Measurements from ENCODE around the gene SAMD4B. TPM values are rescaled to one million over a fixed set of nuclear protein-coding genes. Genes with fewer than 3 reads are reported as not detected.
"Not testable (repeated sequence)": the region's sequence is repeated elsewhere in the genome, so short reads cannot be mapped to it uniquely, and the experiment has no call there.

SAMD4B gene
- total RNA-seq, 1 donor from 2014 or later = 158 TPM

- Mint-ChIP-seq H3K4me1 (peaks cover 7% of the 10 kb centered on the region), H3K9me3 (no peaks in the 10 kb centered on the region), H3K4me3 (no peak overlapping the region), H3K36me3 (ENCODE audit: low read depth) (no peaks in the 10 kb centered on the region), H3K27ac (ENCODE audit: unreplicated experiment) (no peak overlapping the region), H3K27me3 (ENCODE audit: low read depth) (peaks cover 26% of the 10 kb centered on the region)
- TF ChIP-seq CTCF (conservative IDR thresholded peaks at IDR 0.05) = no peak
- no peak for DNase-seq (ENCODE audit: low read depth, low spot score)
Measured at GRCh38 chr19:39327363-39328045, 14.7 kb upstream of the SAMD4B start.

- peak; percentile 95 for TF ChIP-seq CTCF (conservative IDR thresholded peaks at IDR 0.05)
- Mint-ChIP-seq H3K4me1 (peaks cover 7% of the 10 kb centered on the region), H3K27ac (ENCODE audit: unreplicated experiment) (no peak overlapping the region), H3K27me3 (ENCODE audit: low read depth) (peaks cover 20% of the 10 kb centered on the region), H3K9me3 (no peaks in the 10 kb centered on the region), H3K36me3 (ENCODE audit: low read depth) (no peaks in the 10 kb centered on the region), H3K4me3 (peak overlapping the region; percentile 26)
- peak; percentile 95 for DNase-seq (ENCODE audit: low read depth, low spot score)
Measured at GRCh38 chr19:39328046-39328705, 14.0 kb upstream of the SAMD4B start.

- TF ChIP-seq CTCF (conservative IDR thresholded peaks at IDR 0.05) = no peak
- Mint-ChIP-seq H3K4me1 (peaks cover 7% of the 10 kb centered on the region), H3K27me3 (ENCODE audit: low read depth) (peaks cover 10% of the 10 kb centered on the region), H3K9me3 (no peaks in the 10 kb centered on the region), H3K4me3 (no peak overlapping the region), H3K36me3 (ENCODE audit: low read depth) (no peaks in the 10 kb centered on the region), H3K27ac (ENCODE audit: unreplicated experiment) (no peak overlapping the region)
- no peak for DNase-seq (ENCODE audit: low read depth, low spot score)
Measured at GRCh38 chr19:39329948-39330347, 12.3 kb upstream of the SAMD4B start.

GRCh38 chr19:39332293-39332692 lies 9.9 kb upstream of the SAMD4B start:
- H3K27ac Mint-ChIP-seq (ENCODE audit: unreplicated experiment) = no peak overlapping the region
- no peaks in the 10 kb centered on the region for H3K9me3 Mint-ChIP-seq
- H3K36me3 Mint-ChIP-seq (ENCODE audit: low read depth) = no peaks in the 10 kb centered on the region
- peaks cover 3% of the 10 kb centered on the region for H3K4me1 Mint-ChIP-seq
- no peak for DNase-seq (ENCODE audit: low read depth, low spot score)
- no peak overlapping the region for H3K4me3 Mint-ChIP-seq
- no peak for TF ChIP-seq CTCF (conservative IDR thresholded peaks at IDR 0.05)
- H3K27me3 Mint-ChIP-seq (ENCODE audit: low read depth) = peaks cover 10% of the 10 kb centered on the region

GRCh38 chr19:39332738-39333137 lies 9.5 kb upstream of the SAMD4B start:
- not testable (repeated sequence) for H3K36me3 Mint-ChIP-seq (ENCODE audit: low read depth)

GRCh38 chr19:39333507-39333906 lies 8.7 kb upstream of the SAMD4B start:
- H3K4me1 Mint-ChIP-seq = no peaks in the 10 kb centered on the region
- no peak overlapping the region for H3K4me3 Mint-ChIP-seq
- H3K9me3 Mint-ChIP-seq = no peaks in the 10 kb centered on the region
- H3K36me3 Mint-ChIP-seq (ENCODE audit: low read depth) = no peaks in the 10 kb centered on the region
- TF ChIP-seq CTCF (conservative IDR thresholded peaks at IDR 0.05) = no peak
- peaks cover 10% of the 10 kb centered on the region for H3K27me3 Mint-ChIP-seq (ENCODE audit: low read depth)
- no peak overlapping the region for H3K27ac Mint-ChIP-seq (ENCODE audit: unreplicated experiment)
- DNase-seq (ENCODE audit: low read depth, low spot score) = no peak

More at GRCh38 chr19:39332738-39333137, 9.5 kb upstream of the SAMD4B start:
- H3K4me1 Mint-ChIP-seq; H3K4me3 Mint-ChIP-seq; H3K27ac Mint-ChIP-seq (ENCODE audit: unreplicated experiment); H3K27me3 Mint-ChIP-seq (ENCODE audit: low read depth); H3K9me3 Mint-ChIP-seq; DNase-seq (ENCODE audit: low read depth, low spot score): not testable (repeated sequence)
